Fibroblast of mammary gland (primary cell): Measurements from ENCODE around the gene S100A16.

Experiments
- DNase-seq: peaks from one replicate; pipeline ENCODE4 v3.0.0-alpha.2; 2010; ENCODE audit warnings: low read depth
- H3K4me3 ChIP-seq: 2 replicates; pipeline ENCODE4 v1.5.1; 2011; ENCODE audit warnings: low read depth, mild to moderate bottlenecking, low read length, moderate library complexity; ENCODE audit not compliant: control insufficient read depth
- TF ChIP-seq, protein P1 (sequence below): conservative IDR thresholded peaks from 2 replicates; pipeline ENCODE4 v1.5.1; 2011; ENCODE audit warnings: low read depth, low read length, inconsistent platforms; ENCODE audit not compliant: control insufficient read depth, insufficient read depth

Gene S100A16

DNA sequence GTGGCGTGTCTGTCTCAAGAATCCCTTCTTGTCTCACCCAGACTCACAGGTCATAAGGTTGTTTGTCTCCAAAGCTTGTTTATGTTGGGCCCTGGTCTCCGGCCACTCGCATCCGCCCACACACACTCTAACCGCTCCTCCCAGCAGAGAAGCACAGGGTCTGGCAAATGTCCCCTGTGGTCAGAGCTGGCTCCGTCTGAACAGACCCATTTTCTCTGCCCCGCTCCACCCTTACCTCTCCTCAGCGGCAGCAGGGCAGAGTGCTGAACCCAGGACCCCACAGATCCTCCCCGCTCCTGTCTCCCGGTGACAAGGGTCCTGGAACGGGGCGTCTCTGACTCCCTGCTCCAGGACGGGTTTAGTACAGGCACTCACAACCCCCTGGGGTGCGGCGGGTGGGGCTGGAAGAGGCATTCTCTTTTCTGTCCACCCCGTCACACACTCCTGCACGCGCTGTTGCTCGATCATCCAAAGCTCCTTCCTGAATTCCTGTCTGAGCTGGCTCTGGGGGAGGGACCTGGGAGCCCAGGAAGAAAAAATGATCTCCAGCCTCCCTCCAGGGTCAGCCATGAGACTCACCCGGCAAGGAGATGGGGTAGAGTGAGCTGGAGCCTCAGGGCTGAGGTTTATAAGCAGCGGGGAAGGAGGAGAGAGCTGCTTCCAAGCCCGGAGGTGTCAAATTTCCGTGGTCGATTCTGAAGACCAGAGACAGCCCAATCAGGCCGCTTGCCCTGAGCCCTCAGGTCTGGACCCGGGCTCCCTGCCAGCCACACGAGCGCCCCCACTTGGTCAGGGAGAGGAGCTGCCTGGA, 14.2 kb upstream of the S100A16 start, which contains the start of gene S100A13:
Gene S100A13 (minus strand): TSS at position 602 of the 811 bp plus-strand sequence. CDS start 1,033 bp downstream, outside the sequence.
- H3K4me3 ChIP-seq = peak within 1 kb of the TSS; percentile 87
- peak; percentile 97 for DNase-seq

DNA sequence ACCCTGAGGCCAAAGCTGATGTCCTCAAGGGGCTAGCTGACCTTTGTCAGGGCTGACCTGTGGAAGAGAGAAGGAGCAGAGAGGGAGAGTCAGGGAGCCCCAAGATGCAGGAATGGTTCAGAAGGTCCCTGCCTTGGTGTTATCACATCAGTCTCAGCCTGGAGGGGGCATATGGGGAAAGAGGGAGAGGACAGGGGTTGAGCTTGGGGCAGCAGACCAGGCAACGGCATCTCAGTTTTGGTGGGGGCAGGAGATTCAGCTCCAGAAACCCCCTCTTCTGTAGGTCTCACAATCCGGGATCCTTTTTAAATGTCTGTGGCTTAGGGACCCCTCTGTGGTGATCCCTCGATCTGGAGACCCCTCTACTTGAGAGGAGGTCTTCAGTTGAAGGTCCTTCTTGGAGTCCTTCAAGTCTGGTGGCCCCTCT, 13.6 kb upstream of the S100A16 start:
- peak overlapping the region; percentile 87 for H3K4me3 ChIP-seq
- TF ChIP-seq, protein P1, sequence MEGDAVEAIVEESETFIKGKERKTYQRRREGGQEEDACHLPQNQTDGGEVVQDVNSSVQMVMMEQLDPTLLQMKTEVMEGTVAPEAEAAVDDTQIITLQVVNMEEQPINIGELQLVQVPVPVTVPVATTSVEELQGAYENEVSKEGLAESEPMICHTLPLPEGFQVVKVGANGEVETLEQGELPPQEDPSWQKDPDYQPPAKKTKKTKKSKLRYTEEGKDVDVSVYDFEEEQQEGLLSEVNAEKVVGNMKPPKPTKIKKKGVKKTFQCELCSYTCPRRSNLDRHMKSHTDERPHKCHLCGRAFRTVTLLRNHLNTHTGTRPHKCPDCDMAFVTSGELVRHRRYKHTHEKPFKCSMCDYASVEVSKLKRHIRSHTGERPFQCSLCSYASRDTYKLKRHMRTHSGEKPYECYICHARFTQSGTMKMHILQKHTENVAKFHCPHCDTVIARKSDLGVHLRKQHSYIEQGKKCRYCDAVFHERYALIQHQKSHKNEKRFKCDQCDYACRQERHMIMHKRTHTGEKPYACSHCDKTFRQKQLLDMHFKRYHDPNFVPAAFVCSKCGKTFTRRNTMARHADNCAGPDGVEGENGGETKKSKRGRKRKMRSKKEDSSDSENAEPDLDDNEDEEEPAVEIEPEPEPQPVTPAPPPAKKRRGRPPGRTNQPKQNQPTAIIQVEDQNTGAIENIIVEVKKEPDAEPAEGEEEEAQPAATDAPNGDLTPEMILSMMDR = no peak
- no peak for DNase-seq

More for the DNA sequence above, 14.2 kb upstream of the S100A16 start, which contains the start of gene S100A13:
- TF ChIP-seq, protein P1 = peak; percentile 61

DNA sequence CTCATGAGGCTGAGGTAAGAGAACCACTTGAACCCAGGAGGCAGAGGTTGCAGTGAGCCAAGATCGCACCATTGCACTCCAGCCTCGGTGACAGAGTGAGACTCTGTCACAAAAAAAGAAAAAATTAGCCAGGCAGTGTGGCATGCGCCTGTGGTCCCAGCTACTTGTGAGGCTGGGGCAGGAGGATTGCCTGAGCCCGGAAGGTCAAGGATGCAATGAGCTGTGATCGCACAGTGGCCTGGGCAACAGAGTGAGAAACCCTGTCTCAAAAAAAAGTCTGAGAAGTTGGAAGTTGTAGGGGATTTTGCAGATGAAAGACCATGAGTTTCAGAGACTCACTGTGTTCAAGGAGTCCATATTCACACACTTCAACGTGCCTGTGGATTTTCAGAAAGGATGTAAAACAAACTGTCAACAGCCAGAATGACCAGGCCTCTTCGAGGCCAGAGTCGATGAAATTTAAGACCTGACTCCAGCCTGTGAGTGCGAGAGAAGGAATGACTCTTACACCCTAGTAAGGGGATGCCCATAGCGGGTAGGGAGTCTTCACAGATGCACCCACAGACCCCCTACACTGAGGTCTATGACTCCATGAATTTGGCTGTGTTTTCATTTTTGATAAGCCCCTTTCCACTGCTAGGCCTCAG, 12.2 kb upstream of the S100A16 start:
- H3K4me3 ChIP-seq = peak overlapping the region; percentile 87
- DNase-seq = no peak
- TF ChIP-seq, protein P1 = no peak

DNA sequence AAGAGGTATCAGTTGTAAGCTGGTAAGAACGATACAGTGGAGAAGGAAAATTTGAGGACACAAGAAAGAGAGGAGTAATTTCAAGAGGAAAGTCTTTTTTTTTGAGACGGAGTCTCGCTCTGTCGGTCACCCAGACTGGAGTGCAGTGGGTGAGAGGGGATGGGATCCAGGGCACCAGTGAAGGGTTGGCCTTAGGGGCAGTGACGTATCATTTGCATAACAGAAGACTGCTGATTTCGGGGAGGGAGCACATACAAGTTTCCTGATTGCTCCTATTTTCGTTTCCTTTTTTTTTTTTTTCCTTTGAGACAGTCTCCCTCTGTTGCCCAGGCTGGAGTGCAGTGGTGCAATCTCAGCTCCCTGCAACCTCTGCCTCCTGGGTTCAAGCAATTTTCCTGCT, 10.2 kb upstream of the S100A16 start:
- DNase-seq = no peak
- no peak overlapping the region for H3K4me3 ChIP-seq
- TF ChIP-seq, protein P1 = no peak

DNA sequence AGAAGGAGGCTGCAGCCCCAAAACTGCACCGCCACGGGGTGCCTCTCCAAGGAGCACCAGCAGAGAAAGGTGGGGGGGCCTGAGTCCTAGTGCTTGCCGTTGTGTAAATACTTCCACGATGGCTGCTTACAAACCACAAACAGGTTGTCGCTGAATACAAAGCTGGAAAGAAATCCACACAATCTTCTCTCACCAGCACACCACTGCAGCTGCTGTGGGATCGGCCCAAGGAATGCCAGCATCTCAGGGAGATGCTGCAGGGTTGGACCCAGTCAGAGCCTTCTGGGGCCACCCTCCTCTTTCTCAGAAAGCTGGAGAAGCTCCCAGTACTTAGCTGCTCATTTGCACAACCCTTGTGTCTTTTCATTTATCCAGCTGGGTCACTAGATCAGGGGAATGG, 6.2 kb upstream of the S100A16 start:
- no peak overlapping the region for H3K4me3 ChIP-seq
- TF ChIP-seq, protein P1 = no peak
- DNase-seq = no peak

DNA sequence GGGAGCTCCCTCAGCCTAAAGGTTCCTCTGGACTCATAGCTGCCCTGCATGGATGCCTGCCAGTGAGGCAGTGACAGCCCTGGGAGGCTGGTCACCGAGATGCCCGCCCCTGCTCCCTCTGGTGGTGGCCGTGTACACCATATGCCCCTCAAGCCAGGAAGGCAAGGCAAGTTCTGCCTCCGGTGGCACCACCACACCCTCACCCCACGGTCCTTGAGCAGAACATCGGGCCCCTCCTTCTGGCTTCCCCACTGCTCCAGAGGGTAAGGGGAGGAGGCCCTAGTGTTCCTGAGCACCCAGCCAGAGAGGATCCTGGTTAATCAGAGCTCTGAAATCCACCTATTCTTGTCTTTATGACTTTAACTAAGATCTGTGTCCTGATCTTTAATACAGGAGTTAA, 4.7 kb upstream of the S100A16 start:
- TF ChIP-seq, protein P1 = peak; percentile 51
- DNase-seq = peak; percentile 60
- H3K4me3 ChIP-seq = no peak overlapping the region
